Caco-2 (cell line): Measurements from ENCODE around the gene PPP1R12C. TPM values are rescaled to one million over a fixed set of nuclear protein-coding genes. Genes with fewer than 3 reads are reported as not detected.

ENCODE experiments used
- BruUV-seq: library from RNA; stranded (reverse); fragments of 400-500 nt; replicated peaks from 2 replicates; lab custom pipeline; 2021; lab: Mats Ljungman, UMichigan
- CTCF ChIA-PET: fragments of 300-600 bp; sonication (Branson Sonifier 250); formaldehyde crosslinking; loops from one replicate; lab custom pipeline; 2022; ENCODE audit warnings: antibody characterized with exemption; lab: Charles Lee
- POLR2A ChIA-PET: fragments of 300-600 bp; sonication (Branson Sonifier 250); formaldehyde crosslinking; loops from one replicate; lab custom pipeline; 2022; ENCODE audit warnings: antibody characterized with exemption; lab: Charles Lee
- DNase-seq, 2 experiments: peaks; one replicate each; pipeline versions ENCODE4 v3.0.0 to v3.0.0-alpha.2; 2020 to 2022
- H3K27me3 ChIP-seq: replicated peaks from 2 replicates; pipeline ENCODE4 v1.6.0; 2011; ENCODE audit warnings: low read length; ENCODE audit not compliant: control insufficient read depth, insufficient read depth
- H3K36me3 ChIP-seq: 2 replicates; pipeline ENCODE4 v1.5.1; 2011; ENCODE audit warnings: low read length; ENCODE audit not compliant: control insufficient read depth, insufficient read depth
- H3K4me1 ChIP-seq: fragments of 250-450 bp; sonication (Bioruptor Pico); 2 replicates; pipeline ENCODE4 v1.5.1; 2020; ENCODE audit warnings: mild to moderate bottlenecking
- H3K4me3 ChIP-seq: 2 replicates; pipeline ENCODE4 v1.5.1; 2011; ENCODE audit warnings: low read depth, mild to moderate bottlenecking, control low read depth, low read length
- H3K9me3 ChIP-seq: fragments of 250-450 bp; sonication (Bioruptor Pico); 2 replicates; pipeline ENCODE4 v1.5.1; 2020; ENCODE audit warnings: mild to moderate bottlenecking, moderate library complexity
- H3K27ac Mint-ChIP-seq: one replicate; pipeline ENCODE4 v1.8.0; 2022; ENCODE audit warnings: mixed read lengths; ENCODE audit not compliant: unreplicated experiment
- H3K27me3 Mint-ChIP-seq: one replicate; pipeline ENCODE4 v1.8.0; 2022; ENCODE audit warnings: mixed read lengths; ENCODE audit not compliant: insufficient read depth, unreplicated experiment
- H3K36me3 Mint-ChIP-seq: one replicate; pipeline ENCODE4 v1.8.0; 2022; ENCODE audit warnings: mild to moderate bottlenecking, mixed read lengths; ENCODE audit not compliant: insufficient read depth, unreplicated experiment
- H3K4me1 Mint-ChIP-seq: one replicate; pipeline ENCODE4 v1.8.0; 2022; ENCODE audit warnings: low read depth, mixed read lengths; ENCODE audit not compliant: unreplicated experiment
- H3K4me3 Mint-ChIP-seq: one replicate; pipeline ENCODE4 v1.8.0; 2022; ENCODE audit warnings: mild to moderate bottlenecking, moderate library complexity, mixed read lengths; ENCODE audit not compliant: unreplicated experiment
- H3K9me3 Mint-ChIP-seq: one replicate; pipeline ENCODE4 v1.8.0; 2022; ENCODE audit warnings: mixed read lengths; ENCODE audit not compliant: unreplicated experiment
- intact Hi-C: fragments of 100-400 bp; cut with micrococcal nuclease; formaldehyde crosslinking; loops from one replicate; pipeline ENCODE4 v1.10.0; 2022; ENCODE audit not compliant: unreplicated experiment
- total RNA-seq: library from RNA; stranded (reverse); gene quantifications from 2 replicates; pipeline ENCODE4 v1.2.3, GENCODE V29; 2022
- TF ChIP-seq, protein P1 (sequence below), 2 experiments: fragments of 200-600 bp in 1 of 2; IDR thresholded peaks; 1 replicate in 1 of 2; 2 replicates in 1 of 2; pipeline versions ENCODE4 v1.5.1 to v1.8.0; 2011 to 2022; ENCODE audit warnings: antibody characterized with exemption in 1 of 2, control low read depth in 1 of 2, inconsistent platforms in 1 of 2, low read depth in 1 of 2, low read length in 1 of 2, mild to moderate bottlenecking in 1 of 2, moderate library complexity in 1 of 2; ENCODE audit not compliant: insufficient read depth in 1 of 2, severe bottlenecking in 1 of 2, unreplicated experiment in 1 of 2

Gene PPP1R12C
- total RNA-seq, 1 experiment from 2014 or later, result 104 TPM

DNA sequence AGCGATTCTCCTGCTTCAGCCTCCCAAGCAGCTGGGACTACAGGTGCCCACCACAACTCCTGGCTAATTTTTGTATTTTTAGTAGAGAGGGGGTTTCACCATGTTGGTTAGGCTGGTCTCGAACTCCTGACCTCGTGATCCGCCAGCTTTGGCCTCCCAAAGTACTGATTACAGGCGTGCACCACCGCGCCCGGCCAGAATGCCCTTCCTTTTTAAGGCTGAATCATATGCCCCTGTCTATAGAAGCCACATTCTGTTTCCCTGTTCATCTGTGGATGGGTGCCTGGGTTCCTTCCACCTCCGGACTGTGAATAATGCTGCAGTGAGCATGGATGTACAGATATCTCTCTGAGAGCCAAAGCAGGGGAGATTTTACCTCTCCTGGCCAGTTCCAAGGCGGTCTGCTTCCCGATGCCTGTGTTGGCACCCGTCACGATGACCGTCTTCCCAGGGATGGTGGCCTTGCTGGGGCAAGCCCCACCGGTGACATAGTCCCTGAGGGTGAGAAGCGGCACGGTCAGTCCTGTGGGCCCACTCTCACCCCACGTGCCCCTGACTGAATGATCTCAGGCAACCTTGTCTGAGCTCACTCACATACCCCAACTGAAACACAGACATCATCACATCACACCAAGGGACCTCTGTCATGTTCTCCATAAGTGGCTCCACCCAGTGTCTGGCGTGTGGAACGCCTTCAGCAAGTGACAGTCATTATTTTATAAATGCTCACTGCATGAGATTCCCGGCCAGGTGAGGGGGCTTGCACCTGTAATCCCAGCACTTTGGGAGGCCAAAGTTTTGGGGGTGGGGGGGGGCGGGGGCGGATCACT lies 58.4 kb downstream of the PPP1R12C start:
- intact Hi-C loops, result no loop called here
- H3K9me3 Mint-ChIP-seq, result no peaks in the 10 kb centered on the region
- no peak overlapping the region for H3K4me3 Mint-ChIP-seq
- Histone ChIP-seq H3K9me3 (no peaks in the 10 kb centered on the region), H3K4me3 (no peak overlapping the region), H3K36me3 (peaks cover 1% of the 10 kb centered on the region), H3K27me3 (no peaks in the 10 kb centered on the region), H3K4me1 (0 out of 2 replicates have a peak, but pooled peaks cover 6% of the 10 kb centered on the region)
- peaks cover 80% of the 10 kb centered on the region for H3K36me3 Mint-ChIP-seq
- H3K27ac Mint-ChIP-seq, result no peak overlapping the region
- TF ChIP-seq, protein P1, sequence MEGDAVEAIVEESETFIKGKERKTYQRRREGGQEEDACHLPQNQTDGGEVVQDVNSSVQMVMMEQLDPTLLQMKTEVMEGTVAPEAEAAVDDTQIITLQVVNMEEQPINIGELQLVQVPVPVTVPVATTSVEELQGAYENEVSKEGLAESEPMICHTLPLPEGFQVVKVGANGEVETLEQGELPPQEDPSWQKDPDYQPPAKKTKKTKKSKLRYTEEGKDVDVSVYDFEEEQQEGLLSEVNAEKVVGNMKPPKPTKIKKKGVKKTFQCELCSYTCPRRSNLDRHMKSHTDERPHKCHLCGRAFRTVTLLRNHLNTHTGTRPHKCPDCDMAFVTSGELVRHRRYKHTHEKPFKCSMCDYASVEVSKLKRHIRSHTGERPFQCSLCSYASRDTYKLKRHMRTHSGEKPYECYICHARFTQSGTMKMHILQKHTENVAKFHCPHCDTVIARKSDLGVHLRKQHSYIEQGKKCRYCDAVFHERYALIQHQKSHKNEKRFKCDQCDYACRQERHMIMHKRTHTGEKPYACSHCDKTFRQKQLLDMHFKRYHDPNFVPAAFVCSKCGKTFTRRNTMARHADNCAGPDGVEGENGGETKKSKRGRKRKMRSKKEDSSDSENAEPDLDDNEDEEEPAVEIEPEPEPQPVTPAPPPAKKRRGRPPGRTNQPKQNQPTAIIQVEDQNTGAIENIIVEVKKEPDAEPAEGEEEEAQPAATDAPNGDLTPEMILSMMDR (IDR thresholded peaks at IDR 0.05; ENCODE audit: insufficient read depth in 1 of 2, low read depth in 1 of 2, low read length in 1 of 2, severe bottlenecking in 1 of 2, unreplicated experiment in 1 of 2), result no peak
- BruUV-seq, result no TSS peak
- H3K4me1 Mint-ChIP-seq, result peaks cover 6% of the 10 kb centered on the region
- POLR2A ChIA-PET, result no interaction called here
- CTCF ChIA-PET, result no interaction called here
- H3K27me3 Mint-ChIP-seq, result no peaks in the 10 kb centered on the region
- no peak for DNase-seq

DNA sequence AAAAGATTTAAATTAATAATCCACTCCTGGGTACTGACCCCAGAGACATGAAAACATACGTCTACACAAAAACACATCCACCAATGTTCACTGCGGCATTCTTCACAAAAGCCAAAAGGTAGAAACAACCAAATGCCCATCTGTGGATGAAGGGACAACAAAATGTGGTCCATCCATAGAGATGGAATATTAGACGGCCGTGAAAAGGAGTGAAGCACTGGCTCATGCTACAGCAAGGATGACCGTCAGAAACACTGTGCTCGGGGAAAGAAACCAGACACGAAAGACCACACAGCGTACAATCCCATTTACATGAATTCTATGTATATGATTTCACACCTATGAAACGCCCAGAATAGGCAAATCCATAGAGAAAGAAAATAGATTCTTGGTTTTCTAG lies 60.6 kb downstream of the PPP1R12C start:
- POLR2A ChIA-PET, result no interaction called here
- Histone ChIP-seq H3K4me1 (0 out of 2 replicates have a peak, but pooled peaks cover under 1% of the 10 kb centered on the region), H3K4me3 (no peak overlapping the region), H3K27me3 (no peaks in the 10 kb centered on the region), H3K36me3 (peaks cover 1% of the 10 kb centered on the region), H3K9me3 (no peaks in the 10 kb centered on the region)
- H3K27ac Mint-ChIP-seq, result no peak overlapping the region
- CTCF ChIA-PET, result no interaction called here
- no peaks in the 10 kb centered on the region for H3K9me3 Mint-ChIP-seq
- BruUV-seq, result no TSS peak
- H3K27me3 Mint-ChIP-seq, result no peaks in the 10 kb centered on the region
- no peak overlapping the region for H3K4me3 Mint-ChIP-seq
- H3K4me1 Mint-ChIP-seq, result peaks cover 6% of the 10 kb centered on the region
- DNase-seq, result no peak
- TF ChIP-seq, protein P1 (IDR thresholded peaks at IDR 0.05; ENCODE audit: insufficient read depth in 1 of 2, low read depth in 1 of 2, low read length in 1 of 2, severe bottlenecking in 1 of 2, unreplicated experiment in 1 of 2), result no peak
- intact Hi-C loops, result no loop called here
- H3K36me3 Mint-ChIP-seq, result peaks cover 80% of the 10 kb centered on the region

DNA sequence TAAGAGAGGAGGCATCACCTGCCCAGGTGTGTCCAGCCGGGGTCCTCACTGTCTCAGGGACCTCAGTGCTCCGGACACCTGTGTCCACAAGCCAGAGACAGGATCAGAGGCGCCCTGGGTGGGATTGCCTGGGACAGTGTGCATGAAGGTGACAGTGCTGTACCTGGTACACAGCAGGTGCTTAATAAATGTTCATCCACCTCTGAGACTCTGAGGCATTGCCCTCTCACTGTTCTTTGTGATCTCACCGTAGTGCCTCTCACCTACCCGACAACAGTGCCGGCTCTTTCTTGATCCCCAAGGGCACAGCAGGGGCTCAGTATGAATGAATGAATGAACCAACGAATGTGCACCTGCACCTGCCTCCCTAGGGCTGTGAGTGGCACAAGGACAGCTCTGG lies 63.7 kb downstream of the PPP1R12C start:
- BruUV-seq, result no TSS peak
- CTCF ChIA-PET, result no interaction called here

More for the DNA sequence above, 63.7 kb downstream of the PPP1R12C start:
- Histone ChIP-seq H3K4me1 (no peaks in the 10 kb centered on the region), H3K9me3 (no peaks in the 10 kb centered on the region), H3K4me3 (no peak overlapping the region), H3K36me3 (peaks cover 4% of the 10 kb centered on the region), H3K27me3 (no peaks in the 10 kb centered on the region)
- no peaks in the 10 kb centered on the region for H3K4me1 Mint-ChIP-seq
- TF ChIP-seq, protein P1 (IDR thresholded peaks at IDR 0.05; ENCODE audit: insufficient read depth in 1 of 2, low read depth in 1 of 2, low read length in 1 of 2, severe bottlenecking in 1 of 2, unreplicated experiment in 1 of 2), result no peak
- peaks cover 95% of the 10 kb centered on the region for H3K36me3 Mint-ChIP-seq
- POLR2A ChIA-PET, result no interaction called here
- no peaks in the 10 kb centered on the region for H3K9me3 Mint-ChIP-seq
- H3K27ac Mint-ChIP-seq, result no peak overlapping the region
- DNase-seq, result no peak
- intact Hi-C loops, result no loop called here
- no peak overlapping the region for H3K4me3 Mint-ChIP-seq
- H3K27me3 Mint-ChIP-seq, result no peaks in the 10 kb centered on the region
